ENCODE measurements around the gene PPP2R1B. TPM values are rescaled to one million over a fixed set of nuclear protein-coding genes. Genes with fewer than 3 reads are reported as not detected.
"Not testable (repeated sequence)": the region's sequence is repeated elsewhere in the genome, so short reads cannot be mapped to it uniquely, and the experiment has no call there.

The PPP2R1B gene
- polyA plus RNA-seq, 3 donors = 18.0 to 30.6 (median 20.7) TPM

GRCh38 chr11:111788051-111788450 lies 21.9 kb upstream of the PPP2R1B start:
- DNase-seq = no peak

GRCh38 chr11:111785886-111786412 lies 19.8 kb upstream of the PPP2R1B start:
- no peak for DNase-seq

- DNase-seq = no peak
These were observed 18.9 kb upstream of the PPP2R1B start for GRCh38 chr11:111785076-111785475.

GRCh38 chr11:111784311-111784710 lies 18.1 kb upstream of the PPP2R1B start:
- not testable (repeated sequence) for DNase-seq

- no peak for DNase-seq
These were observed 16.0 kb upstream of the PPP2R1B start for GRCh38 chr11:111782109-111782741.

GRCh38 chr11:111779118-111779517 lies 12.9 kb upstream of the PPP2R1B start:
- no peak for DNase-seq

GRCh38 chr11:111778047-111778558 lies 11.9 kb upstream of the PPP2R1B start:
- no peak for DNase-seq

GRCh38 chr11:111777094-111778046 lies 11.2 kb upstream of the PPP2R1B start:
- DNase-seq = peak; percentile 70

GRCh38 chr11:111776398-111777093 lies 10.4 kb upstream of the PPP2R1B start:
- DNase-seq = no peak

GRCh38 chr11:111774955-111775710 lies 8.9 kb upstream of the PPP2R1B start:
- DNase-seq = no peak

- DNase-seq = no peak
These were observed 6.3 kb upstream of the PPP2R1B start for GRCh38 chr11:111772535-111772934.

- DNase-seq = not testable (repeated sequence)
These were observed 5.0 kb upstream of the PPP2R1B start for GRCh38 chr11:111771205-111771604.

GRCh38 chr11:111770581-111771134 lies 4.5 kb upstream of the PPP2R1B start:
- no peak for DNase-seq

- DNase-seq = no peak
These were observed 599 bp upstream of the PPP2R1B start for GRCh38 chr11:111766834-111767142.

- no peak for DNase-seq
These were observed 737 bp downstream of the PPP2R1B start for GRCh38 chr11:111765320-111765983.

GRCh38 chr11:111764621-111765020 lies 1.6 kb downstream of the PPP2R1B start:
- no peak for DNase-seq

GRCh38 chr11:111762981-111763643 lies 3.1 kb downstream of the PPP2R1B start:
- DNase-seq = no peak

GRCh38 chr11:111762526-111762925 lies 3.7 kb downstream of the PPP2R1B start:
- no peak for DNase-seq

- no peak for DNase-seq
These were observed 5.2 kb downstream of the PPP2R1B start for GRCh38 chr11:111761036-111761435.

All from renal pelvis (tissue), 4 donors.